ENCODE measurements around the gene TRMT112. TPM values are rescaled to one million over a fixed set of nuclear protein-coding genes. Genes with fewer than 3 reads are reported as not detected.

TRMT112 gene
- total RNA-seq, 2 experiments from 2014 or later, result 197 TPM

DNA sequence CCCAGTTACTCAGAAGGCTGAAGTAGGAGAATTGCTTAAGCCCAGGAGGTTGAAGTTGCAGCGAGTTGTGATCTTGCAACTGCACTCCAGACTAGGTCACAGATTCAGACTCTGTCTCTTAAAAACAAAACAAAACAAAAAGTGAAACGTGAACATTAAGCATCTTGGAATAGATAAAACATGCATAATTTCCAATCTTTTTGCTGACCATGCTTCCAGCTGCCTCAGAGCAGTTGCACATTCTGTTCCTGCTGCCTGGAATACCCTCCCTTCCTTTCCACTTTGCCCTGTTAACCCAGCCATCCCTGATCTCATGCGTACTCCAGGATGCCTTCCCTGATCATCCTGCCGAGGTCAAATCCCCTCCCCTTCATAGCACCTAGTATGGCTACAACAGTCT, 21.9 kb upstream of the TRMT112 start:
- Mint-ChIP-seq H3K27me3 (no peaks in the 10 kb centered on the region), H3K4me3 (peak overlapping the region; percentile 84), H3K36me3 (ENCODE audit: low read depth) (peaks cover 37% of the 10 kb centered on the region), H3K4me1 (ENCODE audit: low read depth) (peaks cover 41% of the 10 kb centered on the region), H3K9me3 (no peaks in the 10 kb centered on the region), H3K27ac (peak overlapping the region; percentile 92)
- ATAC-seq, result no peak
- no peak for DNase-seq
- TF ChIP-seq, protein P1, sequence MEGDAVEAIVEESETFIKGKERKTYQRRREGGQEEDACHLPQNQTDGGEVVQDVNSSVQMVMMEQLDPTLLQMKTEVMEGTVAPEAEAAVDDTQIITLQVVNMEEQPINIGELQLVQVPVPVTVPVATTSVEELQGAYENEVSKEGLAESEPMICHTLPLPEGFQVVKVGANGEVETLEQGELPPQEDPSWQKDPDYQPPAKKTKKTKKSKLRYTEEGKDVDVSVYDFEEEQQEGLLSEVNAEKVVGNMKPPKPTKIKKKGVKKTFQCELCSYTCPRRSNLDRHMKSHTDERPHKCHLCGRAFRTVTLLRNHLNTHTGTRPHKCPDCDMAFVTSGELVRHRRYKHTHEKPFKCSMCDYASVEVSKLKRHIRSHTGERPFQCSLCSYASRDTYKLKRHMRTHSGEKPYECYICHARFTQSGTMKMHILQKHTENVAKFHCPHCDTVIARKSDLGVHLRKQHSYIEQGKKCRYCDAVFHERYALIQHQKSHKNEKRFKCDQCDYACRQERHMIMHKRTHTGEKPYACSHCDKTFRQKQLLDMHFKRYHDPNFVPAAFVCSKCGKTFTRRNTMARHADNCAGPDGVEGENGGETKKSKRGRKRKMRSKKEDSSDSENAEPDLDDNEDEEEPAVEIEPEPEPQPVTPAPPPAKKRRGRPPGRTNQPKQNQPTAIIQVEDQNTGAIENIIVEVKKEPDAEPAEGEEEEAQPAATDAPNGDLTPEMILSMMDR (IDR thresholded peaks at IDR 0.05), result no peak
- ChIA-PET CTCF (interaction anchor here (1.0 to 4.0 kb wide), 2 partner anchors 21 to 110 kb away, joined by 3 to 33 read pairs; partner anchors contain the start of genes PRDX5 and TRMT112), POLR2A (interaction anchor here (0.9 to 1.4 kb wide), 3 partner anchors 22 to 70 kb away, joined by 3 read pairs; partner anchors contain the start of gene TRMT112)
- intact Hi-C loops (cut with micrococcal nuclease), result no loop called here

DNA sequence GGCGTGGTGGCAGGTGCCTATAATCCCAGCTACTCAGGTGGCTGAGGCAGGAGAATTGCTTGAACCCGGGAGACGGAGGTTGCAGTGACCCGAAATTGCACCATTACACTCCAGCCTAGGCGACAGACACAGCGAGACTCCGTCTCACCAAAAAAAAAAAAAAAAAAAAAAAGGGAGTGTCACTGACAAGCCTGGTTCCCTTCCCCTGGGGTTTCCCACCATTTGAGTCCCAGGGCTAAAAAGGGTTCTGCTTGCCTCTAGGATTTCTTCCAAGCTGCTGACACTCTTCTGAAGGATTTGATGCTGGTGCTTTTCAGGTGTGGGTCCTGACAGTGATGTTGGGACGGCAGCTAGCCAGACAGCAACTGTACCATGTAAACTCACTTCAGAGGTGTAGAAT, 21.4 kb upstream of the TRMT112 start:
- H3K27me3 Mint-ChIP-seq, result no peaks in the 10 kb centered on the region
- H3K9me3 Mint-ChIP-seq, result no peaks in the 10 kb centered on the region
- ChIA-PET CTCF (interaction anchor here (1.0 to 1.5 kb wide), 4 partner anchors 21 to 111 kb away, joined by 3 to 8 read pairs (median 4); partner anchors contain the start of genes ESRRA, PRDX5 and TRMT112), POLR2A (interaction anchor here (0.7 to 1.6 kb wide), 4 partner anchors 21 to 703 kb away, joined by 3 to 5 read pairs (median 3); partner anchors contain the start of genes ESRRA and TRMT112)
- H3K27ac Mint-ChIP-seq, result peak overlapping the region; percentile 92
- intact Hi-C loops (cut with micrococcal nuclease), result no loop called here
- H3K4me3 Mint-ChIP-seq, result peak overlapping the region; percentile 84
- ATAC-seq, result no peak
- H3K4me1 Mint-ChIP-seq (ENCODE audit: low read depth), result peaks cover 41% of the 10 kb centered on the region
- no peak for DNase-seq
- TF ChIP-seq, protein P1 (IDR thresholded peaks at IDR 0.05), result no peak
- peaks cover 38% of the 10 kb centered on the region for H3K36me3 Mint-ChIP-seq (ENCODE audit: low read depth)

DNA sequence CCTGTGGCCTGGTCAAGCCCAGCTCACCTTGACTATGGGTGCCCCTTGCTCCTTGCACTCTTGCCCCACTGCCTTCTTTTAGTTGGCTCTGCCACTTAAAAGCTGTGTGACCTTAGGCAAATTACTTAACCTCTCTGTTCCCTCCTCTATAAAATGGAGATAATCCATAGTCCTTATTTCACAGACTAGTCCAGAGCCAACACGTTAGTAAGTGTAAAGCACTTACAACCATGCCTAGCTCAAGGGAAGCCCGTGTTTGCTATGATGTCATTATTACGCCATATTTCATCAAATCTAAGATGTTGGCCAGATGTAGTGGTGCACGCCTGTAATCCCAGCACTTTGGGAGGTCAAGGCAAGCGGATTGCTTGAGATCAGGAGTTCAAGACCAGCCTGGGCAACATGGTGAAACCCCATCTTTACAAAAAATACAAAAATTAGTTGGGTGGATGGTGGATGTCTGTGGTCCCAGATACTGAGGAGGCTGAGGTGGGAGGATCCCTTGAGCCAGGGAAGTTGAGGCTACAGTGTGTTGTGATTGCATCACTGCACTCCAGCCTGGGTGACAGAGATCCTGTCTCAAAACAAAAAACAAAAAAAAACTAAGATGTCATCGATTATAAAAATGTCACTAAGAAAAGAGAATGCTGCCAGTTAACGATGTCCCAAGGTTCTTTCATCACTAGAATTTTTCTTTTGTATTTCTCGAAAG, 20.3 kb upstream of the TRMT112 start:
- H3K4me3 Mint-ChIP-seq, result no peak overlapping the region
- H3K27me3 Mint-ChIP-seq, result no peaks in the 10 kb centered on the region
- TF ChIP-seq, protein P1 (IDR thresholded peaks at IDR 0.05), result no peak
- peaks cover 39% of the 10 kb centered on the region for H3K36me3 Mint-ChIP-seq (ENCODE audit: low read depth)
- no peak for DNase-seq
- ChIA-PET CTCF (interaction anchor here (0.6 to 1.5 kb wide), 5 partner anchors 20 to 111 kb away, joined by 3 to 8 read pairs (median 3); partner anchors contain the start of genes ESRRA, PRDX5 and TRMT112), POLR2A (interaction anchor here (0.7 to 1.6 kb wide), 5 partner anchors 20 to 704 kb away, joined by 3 to 5 read pairs (median 3); partner anchors contain the start of genes ESRRA, PRDX5 and TRMT112)
- peak overlapping the region; percentile 38 for H3K27ac Mint-ChIP-seq
- intact Hi-C loops (cut with micrococcal nuclease), result no loop called here
- no peaks in the 10 kb centered on the region for H3K9me3 Mint-ChIP-seq
- no peak for ATAC-seq
- H3K4me1 Mint-ChIP-seq (ENCODE audit: low read depth), result peaks cover 41% of the 10 kb centered on the region

DNA sequence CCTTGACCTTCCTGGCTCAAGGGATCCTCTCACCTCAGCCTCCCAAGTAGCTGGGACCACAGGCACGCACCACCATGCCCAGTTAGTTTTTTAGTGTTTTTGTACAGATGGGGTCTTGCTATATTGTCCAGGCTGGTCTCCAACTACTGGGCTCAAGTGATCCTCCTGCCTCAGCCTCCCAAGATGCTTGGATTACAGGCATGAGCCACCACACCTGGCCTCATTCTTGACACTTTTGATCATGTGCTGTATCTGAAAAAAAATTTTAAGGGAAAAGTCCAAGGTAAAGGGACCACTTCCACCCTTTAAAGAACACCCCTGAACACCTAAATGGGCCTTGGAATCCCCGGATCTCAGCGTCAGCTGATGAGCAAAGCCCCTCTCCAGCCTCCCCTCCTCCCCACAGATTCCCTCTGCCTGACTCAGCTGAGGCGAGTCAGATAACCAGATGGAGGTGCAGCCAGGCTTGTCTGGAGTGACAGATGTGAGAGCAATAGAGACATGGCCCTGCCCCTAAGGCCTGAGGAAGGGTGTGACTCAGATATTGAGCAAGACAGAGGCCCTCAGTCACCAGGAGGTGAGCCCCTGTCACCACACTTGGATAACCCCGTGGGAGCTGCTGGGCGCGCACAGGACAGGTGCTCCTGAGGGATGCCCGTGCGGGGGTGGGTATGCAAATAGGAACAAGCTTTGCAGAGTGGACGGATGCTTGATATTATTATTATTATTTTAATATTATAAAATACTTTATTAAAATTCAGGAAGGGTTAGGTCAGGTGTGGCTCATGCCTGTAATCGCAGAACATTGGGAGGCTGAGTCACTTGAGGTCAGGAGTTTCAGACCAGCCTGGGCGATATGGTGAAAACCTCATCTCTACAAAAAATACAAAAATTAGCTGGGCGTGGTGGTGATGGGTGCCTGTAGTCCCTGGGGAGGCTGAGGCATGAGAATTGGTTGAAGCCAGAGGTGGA, 17.7 kb upstream of the TRMT112 start:
- H3K9me3 Mint-ChIP-seq, result no peaks in the 10 kb centered on the region
- DNase-seq (peak; percentile 75), ATAC-seq (peak; percentile 57)
- ChIA-PET POLR2A (interaction anchor here (0.7 kb wide), 1 partner anchor 17 kb away, joined by 3 read pairs; the partner anchor contains the start of gene PRDX5), CTCF (interaction anchor here (0.7 to 5.4 kb wide), 3 partner anchors 17 to 34 kb away, joined by 4 to 75 read pairs (median 4); partner anchors contain the start of genes PRDX5 and TRMT112)
- intact Hi-C loops (cut with micrococcal nuclease), result no loop called here
- H3K4me1 Mint-ChIP-seq (ENCODE audit: low read depth), result peaks cover 41% of the 10 kb centered on the region
- H3K4me3 Mint-ChIP-seq, result no peak overlapping the region
- TF ChIP-seq, protein P1 (IDR thresholded peaks at IDR 0.05), result no peak
- H3K36me3 Mint-ChIP-seq (ENCODE audit: low read depth), result peaks cover 27% of the 10 kb centered on the region
- peak overlapping the region; percentile 47 for H3K27ac Mint-ChIP-seq
- no peaks in the 10 kb centered on the region for H3K27me3 Mint-ChIP-seq

All from activated CD8-positive, alpha-beta T cell treated with anti-CD3 and anti-CD28 coated beads for 36 hours (primary cell).